NCI-H510A treated with DMSO at 0.1 percent for 48 hours (cell line): ENCODE data around the gene NOL9.
"Not testable (repeated sequence)": the region's sequence is repeated elsewhere in the genome, so short reads cannot be mapped to it uniquely, and the experiment has no call there.

Experiments used
- DNase-seq: peaks from one replicate; lab custom pipeline; 2025; lab: John Stamatoyannopoulos, UW

The NOL9 gene

GRCh38 chr1:6503884-6504602 is 50.3 kb downstream of the NOL9 start:
- DNase-seq = no peak

GRCh38 chr1:6502000-6502891 is 52.1 kb downstream of the NOL9 start:
- DNase-seq = no peak

DNA sequence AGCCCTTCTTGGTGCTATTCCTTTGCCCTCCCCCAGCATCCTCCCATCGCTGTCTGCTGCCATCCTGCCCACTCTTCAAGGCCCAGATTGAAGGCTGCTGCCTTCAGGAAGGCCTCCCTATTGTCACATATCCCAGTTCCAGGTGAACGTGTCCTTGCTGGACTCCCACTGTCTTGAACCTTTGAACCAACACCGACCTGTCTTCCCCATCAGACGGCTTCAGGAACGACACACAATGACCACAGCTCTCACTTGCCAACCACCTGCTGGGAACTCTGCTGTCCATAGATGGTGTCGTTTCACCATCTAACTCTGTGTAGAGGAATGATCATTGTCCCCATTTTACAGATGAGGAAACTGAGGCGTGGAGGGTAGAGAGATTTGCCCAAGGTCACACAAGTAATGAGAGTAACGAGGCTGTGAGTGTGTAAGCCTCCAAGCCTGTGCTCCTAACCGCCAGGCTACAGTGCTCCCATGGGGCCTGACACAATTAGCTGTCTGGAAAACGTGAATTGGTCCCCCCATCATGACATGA is 53.0 kb downstream of the NOL9 start:
- no peak for DNase-seq

DNA sequence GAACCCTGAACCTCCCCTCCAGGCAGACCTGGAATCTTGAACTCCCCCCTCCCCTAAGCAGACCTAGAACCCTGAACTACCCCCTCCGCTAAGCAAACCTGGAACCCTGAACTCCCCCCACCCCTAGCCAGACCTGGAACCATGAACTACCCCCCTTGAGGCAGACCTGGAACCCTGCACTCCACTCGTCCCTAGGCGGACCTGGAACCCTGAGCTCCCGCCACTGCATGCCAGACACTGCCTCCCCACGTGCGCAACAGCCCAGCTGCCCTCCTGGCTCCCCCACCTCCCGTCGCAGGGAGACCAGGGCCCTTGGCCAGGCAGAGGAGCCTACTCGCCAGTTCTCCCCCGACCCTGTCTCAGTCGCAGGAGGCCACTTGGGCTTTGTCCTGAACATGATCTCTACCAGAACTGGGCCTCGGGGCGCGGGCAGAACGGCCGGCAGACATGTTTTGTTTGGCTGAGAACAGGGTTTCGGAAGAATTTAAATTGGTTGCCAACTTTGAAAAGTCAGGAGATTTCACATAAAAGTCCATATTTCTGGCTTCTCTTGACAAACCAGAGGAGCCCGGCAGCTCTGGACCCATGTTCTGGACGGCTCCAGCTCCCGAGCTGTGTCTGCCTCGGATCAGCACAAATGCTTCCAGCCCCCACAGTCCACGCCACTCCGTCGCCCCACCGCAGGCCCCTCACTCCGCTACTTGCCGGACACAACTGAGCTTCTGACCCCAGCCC is 53.6 kb downstream of the NOL9 start:
- DNase-seq = no peak

- DNase-seq = no peak
Observed at GRCh38 chr1:6499296-6499695, 55.0 kb downstream of the NOL9 start.

DNA sequence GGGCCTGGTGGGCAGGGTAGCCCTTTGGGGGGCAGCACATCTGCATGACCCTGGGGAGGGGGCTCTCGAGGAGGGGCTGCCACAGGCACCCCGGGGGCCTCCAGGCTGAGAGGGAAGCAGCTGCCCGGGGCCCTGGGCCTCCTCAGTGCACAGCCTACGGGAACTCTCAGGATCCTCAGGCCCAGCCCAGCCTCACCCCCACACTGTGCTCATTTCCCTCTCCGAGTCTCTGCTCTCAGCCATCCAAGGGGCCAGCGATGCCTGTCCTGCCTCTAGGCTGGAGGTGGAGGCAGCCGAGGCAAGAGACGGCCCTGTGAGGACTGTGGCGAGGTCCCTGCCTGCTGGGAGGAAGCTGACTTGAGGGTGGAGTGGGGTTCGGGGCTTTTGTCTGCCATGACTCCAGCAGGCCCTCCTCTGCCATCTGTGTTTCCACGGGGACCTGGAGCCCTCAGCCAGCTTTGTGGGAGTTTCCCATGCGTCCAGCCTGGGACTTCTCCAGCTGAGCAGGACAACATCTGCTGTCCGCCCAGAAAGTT is 55.7 kb downstream of the NOL9 start:
- DNase-seq = no peak

DNA sequence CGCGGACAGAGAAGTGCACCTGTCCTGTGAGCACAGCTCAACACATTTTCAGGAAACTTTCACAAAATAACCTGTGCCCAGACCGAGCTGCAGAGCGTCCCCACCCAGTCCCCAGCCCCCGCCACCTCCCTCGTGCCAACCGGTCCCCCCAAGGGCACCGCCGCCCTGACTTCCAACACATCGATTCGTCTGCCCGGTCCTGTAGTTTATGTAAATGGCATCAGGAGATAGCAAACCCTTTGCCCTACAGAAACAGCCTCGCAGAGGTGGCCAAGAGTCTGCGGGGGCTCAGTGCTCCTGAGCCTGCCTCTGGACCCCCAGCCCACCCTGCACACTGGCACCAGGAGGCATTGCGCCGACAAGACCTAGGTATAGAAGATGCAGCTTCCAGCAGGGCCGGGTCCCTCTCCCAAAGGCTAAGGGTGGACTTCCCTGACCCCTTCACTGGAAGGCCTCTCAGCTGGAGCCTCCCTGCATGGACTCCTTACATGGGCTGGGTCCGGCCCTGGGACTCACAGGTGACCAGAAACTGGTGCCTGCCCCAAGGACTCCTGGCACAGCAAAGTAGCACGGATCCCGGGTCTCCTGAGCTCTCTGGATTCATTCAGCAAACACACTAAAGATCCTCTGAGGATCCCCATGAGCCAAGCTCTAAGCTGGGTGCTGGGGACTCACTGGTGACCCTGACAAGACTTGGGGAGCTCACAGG is 56.3 kb downstream of the NOL9 start:
- DNase-seq = no peak

DNA sequence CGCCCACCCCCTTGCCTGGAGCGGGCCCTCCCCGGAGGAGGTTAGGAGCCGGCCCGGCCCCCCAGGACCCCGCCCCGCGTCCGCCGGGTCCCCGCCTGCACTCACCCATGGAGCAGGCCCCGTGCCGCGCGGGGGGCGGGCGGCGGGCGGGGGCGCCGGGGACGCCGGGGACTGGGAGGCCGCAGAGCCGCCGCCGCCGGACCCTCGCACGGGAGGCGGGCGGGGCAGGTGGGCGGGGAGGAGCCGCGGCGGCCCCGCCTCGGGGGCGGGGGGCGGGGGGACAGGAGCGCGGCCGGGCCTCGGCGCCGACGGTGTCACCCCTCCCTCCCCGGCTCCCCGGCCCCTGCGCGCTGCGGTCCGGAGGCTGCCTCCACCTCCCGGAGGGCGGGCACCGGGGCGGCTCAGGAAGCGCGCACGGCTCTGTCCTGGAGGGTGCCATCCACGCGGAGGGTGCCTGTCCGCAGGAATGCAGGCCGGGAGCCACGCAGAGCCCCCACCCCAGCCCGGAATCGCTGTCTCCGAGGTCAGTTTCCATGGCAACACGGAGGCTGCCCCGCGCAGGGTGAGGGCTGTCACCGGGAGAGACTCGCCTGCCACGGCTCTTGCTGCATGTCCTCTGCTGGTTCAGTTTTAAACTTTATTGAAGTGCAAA is 57.0 kb downstream of the NOL9 start:
- peak; percentile 80 for DNase-seq

- DNase-seq = no peak
Observed at GRCh38 chr1:6496890-6497214, 57.5 kb downstream of the NOL9 start.

DNA sequence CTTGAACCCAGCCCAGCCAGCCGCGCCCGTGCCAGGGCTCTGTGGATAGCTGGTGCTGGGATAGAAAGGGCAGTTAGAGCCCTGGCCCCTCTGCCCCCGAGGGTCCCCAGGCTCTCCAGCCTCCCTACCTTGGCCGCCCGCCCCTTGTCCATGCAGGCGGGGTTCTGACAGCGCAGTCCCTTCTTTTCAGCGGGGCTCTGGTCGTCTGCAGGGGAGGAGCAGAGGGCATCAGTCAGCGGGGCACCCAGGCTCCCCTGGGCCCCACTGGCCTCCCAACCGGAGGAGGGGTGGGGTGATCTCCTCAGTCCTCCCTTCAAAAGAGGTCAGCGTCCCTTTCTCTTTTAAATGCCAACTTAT is 58.0 kb downstream of the NOL9 start:
- no peak for DNase-seq

GRCh38 chr1:6495540-6496364 is 58.6 kb downstream of the NOL9 start:
- no peak for DNase-seq

DNA sequence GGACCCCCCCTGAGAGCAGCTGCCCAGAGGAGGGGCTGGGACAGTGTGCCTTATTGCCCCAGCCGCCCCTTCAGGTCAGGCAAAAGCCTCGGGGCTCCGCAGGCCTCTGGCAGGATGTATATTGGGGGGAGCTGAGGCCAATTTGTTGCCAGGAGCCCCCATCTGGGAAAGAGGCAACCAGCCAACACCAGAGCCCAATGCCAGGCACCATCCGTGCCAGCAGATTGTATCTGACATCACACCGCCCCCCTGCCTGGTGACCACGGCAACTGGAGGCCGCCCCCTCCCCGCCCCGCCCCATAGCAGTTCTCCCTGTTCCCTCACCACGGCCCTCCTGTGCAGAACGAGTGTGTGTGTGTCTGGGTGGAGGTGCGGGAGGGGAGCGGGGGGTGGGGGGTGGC is 59.3 kb downstream of the NOL9 start:
- no peak for DNase-seq

- DNase-seq = no peak
Observed at GRCh38 chr1:6494627-6495026, 59.7 kb downstream of the NOL9 start.

DNA sequence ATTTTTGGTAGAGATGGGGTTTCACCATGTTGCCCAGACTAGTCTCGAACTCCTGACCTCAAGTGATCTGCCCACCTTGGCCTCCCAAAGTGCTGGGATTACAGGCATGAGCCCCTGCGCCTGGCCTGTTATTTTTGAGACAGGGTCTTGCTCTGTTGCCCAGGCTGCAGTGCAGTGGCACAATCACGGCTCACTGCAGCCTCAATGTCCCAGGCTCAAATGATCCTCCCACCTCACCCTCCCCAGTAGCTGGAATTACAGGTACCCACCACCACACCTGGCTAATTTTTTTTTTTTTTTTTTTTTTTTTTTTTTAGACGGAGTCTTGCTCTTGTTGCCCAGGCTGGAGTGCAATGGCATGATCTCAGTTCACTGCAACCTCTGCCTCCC is 60.5 kb downstream of the NOL9 start:
- not testable (repeated sequence) for DNase-seq

DNA sequence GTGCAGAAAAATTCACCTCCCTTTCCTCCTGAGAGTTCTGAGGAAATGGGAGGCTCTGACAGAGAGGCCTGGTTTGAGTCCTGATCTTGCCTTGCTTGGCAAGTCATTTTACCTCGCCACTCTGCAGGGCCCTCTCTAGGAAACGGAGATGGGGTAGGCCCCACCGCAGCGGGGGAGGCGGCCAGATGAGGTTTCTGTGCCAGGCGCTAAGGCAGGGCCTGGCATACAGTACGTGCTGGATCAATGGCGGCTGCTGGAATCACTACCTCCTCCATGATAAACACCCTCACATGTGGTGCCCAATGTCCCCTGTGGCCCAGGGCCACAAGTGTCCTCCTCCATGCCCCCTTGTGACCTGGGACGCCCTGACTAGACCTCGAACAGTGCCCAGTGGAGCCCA is 62.3 kb downstream of the NOL9 start:
- no peak for DNase-seq

DNA sequence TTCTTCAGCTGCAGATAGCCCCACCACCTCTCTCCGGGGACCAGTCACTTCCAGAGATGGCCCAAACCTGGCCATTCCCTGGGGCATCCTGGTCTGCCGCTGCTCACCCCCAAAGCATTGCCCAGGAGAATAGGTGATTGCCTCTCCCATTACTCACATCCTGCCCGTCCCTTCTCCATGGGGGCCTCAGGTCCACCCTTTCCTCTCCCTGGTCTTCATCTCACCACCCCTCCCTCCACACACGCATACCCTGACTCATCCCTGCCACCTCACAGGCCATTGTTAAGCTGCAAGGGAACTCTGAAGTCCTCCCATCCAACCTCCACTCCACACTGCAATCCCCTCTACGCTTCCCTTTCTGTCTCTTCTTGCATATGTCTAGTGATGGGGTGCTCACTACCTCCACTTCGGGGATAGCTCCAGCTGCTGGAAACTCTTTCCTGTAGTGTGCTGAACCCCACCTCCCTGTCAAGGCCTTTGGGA is 62.8 kb downstream of the NOL9 start, which contains the start of gene PLEKHG5:
Gene PLEKHG5, minus strand, starts transcription at position 188 of the 483 bp plus-strand sequence. CDS start 14,096 bp downstream, outside the sequence.
- DNase-seq = no peak

- DNase-seq = no peak
Observed at GRCh38 chr1:6491081-6491449, 63.2 kb downstream of the NOL9 start.

- peak; percentile 76 for DNase-seq
Observed at GRCh38 chr1:6490181-6491080, 63.9 kb downstream of the NOL9 start.

- peak; percentile 96 for DNase-seq
Observed at GRCh38 chr1:6489799-6490180, 64.5 kb downstream of the NOL9 start.
